ENCODE data around the gene MAP3K21.

GRCh38 chr1:233383984-233384383 is 56.5 kb downstream of the MAP3K21 start:
- TF ChIP-seq SMAD4 (CRISPR knock-in tag; conservative IDR thresholded peaks at IDR 0.05): no peak
- no peak for TF ChIP-seq KDM4B (IDR thresholded peaks at IDR 0.05; ENCODE audit: borderline replicate concordance in 2 of 2, low read depth in 1 of 2)
- no peak for TF ChIP-seq EP300 (IDR thresholded peaks at IDR 0.05; ENCODE audit: low read length)
- no peak for TF ChIP-seq EZH2 (IDR thresholded peaks at IDR 0.05; ENCODE audit: borderline replicate concordance, low read depth, low read length)
- TF ChIP-seq FOXA1 (IDR thresholded peaks at IDR 0.05; ENCODE audit: borderline replicate concordance): no peak
- TF ChIP-seq KAT7 (CRISPR knock-in tag; IDR thresholded peaks at IDR 0.05; ENCODE audit: borderline replicate concordance): no peak
- TF ChIP-seq NFRKB (IDR thresholded peaks at IDR 0.05; ENCODE audit: low read depth): no peak
- no peak for TF ChIP-seq MXI1 (IDR thresholded peaks at IDR 0.05; ENCODE audit: low read depth, low read length)
- no peak for TF ChIP-seq ZNF253 (CRISPR knock-in tag; conservative IDR thresholded peaks at IDR 0.05)
- no peak for TF ChIP-seq TFE3 (CRISPR knock-in tag; IDR thresholded peaks at IDR 0.05)
- TF ChIP-seq CTCF (IDR thresholded peaks at IDR 0.05 in 2 of 3, conservative IDR thresholded peaks at IDR 0.05 in 1 of 3; ENCODE audit: insufficient read depth in 2 of 3, low read depth in 1 of 3, low read length in 3 of 3): no peak
- no peak for TF ChIP-seq ZNF77 (CRISPR knock-in tag; IDR thresholded peaks at IDR 0.05)
- TF ChIP-seq MITF (IDR thresholded peaks at IDR 0.05): no peak
